ENCODE measurements around the gene RETREG3. TPM values are rescaled to one million over a fixed set of nuclear protein-coding genes. Genes with fewer than 3 reads are reported as not detected.

The RETREG3 gene
- total RNA-seq, 1 experiment from 2014 or later, result 38.5 TPM

DNA sequence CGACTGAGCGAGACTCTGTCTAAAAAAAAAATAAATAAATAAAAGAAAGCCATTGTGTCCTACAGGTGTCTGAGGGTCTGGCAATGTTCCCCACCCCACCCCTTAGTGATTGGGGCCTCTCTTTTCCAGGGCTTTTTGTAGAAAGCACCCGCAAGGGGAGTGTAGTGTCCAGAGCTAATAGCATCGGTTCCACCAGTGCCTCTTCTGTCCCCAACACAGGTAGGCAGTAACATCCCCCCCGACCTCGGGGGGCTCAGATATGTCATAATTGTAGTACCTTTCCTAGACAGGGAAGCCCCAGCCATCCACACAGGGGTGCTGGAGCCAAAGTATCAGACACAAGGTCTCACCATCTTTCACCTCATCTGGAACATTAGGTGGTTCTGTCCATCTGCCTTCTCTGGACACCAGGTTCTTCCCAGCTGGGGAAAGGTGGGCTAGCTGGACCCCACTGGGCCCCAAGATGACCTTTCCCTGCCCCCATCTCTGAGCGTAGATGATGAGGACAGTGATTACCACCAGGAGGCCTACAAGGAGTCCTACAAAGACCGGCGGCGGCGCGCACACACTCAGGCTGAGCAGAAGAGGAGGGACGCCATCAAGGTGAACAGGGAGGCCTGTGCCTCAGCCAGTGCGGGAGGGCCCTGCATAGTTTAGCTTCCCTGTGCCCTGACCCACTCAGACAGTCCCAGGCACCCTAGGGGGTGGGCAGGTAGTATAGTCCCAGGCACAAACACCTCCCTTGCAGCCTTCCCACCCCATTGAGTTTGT, 40.6 kb downstream of the RETREG3 start:
- BruUV-seq (replicated peaks), result no TSS peak
- ChIA-PET RAD21 (ENCODE audit: low non-redundant PET in 1 of 2, low total read pairs in 2 of 2, uncharacterized antibody in 2 of 2, unreplicated experiment in 2 of 2) (no interaction called here), CTCF (interaction anchor here (1.4 to 1.9 kb wide), 2 partner anchors 8 to 10 kb away, joined by 5 read pairs; partner anchors contain the start of gene PSMC3IP), POLR2A (interaction anchor here (1.2 kb wide), 2 partner anchors 8 to 10 kb away, joined by 3 to 7 read pairs; partner anchors contain the start of gene PSMC3IP)
- Histone ChIP-seq H3K27ac (ENCODE audit: low read depth, low read length) (peak overlapping the region; percentile 16; the same call in 1 of the 2 replicates), H3K9me3 (ENCODE audit: control insufficient read depth in 1 of 2, insufficient read depth in 1 of 2, low read depth in 1 of 2, low read length in 2 of 2) (no peaks in the 10 kb centered on the region), H3K9me2 (ENCODE audit: insufficient read depth) (no peaks in the 10 kb centered on the region), H4K20me1 (ENCODE audit: insufficient read depth) (peaks cover 7% of the 10 kb centered on the region; the same call in 1 of the 2 replicates), H2AFZ (ENCODE audit: low read depth, low read length, poor library complexity, severe bottlenecking) (no peak overlapping the region), H3K27me3 (ENCODE audit: insufficient read depth, low read length) (no peaks in the 10 kb centered on the region), H3K4me3 (replicated peaks in 1 of 2; ENCODE audit: low read depth in 1 of 2, low read length in 2 of 2) (no peak overlapping the region), H3K4me1 (ENCODE audit: control insufficient read depth in 1 of 2, insufficient read depth in 2 of 2, low read length in 2 of 2) (peaks cover 15 to 37% of the 10 kb centered on the region in 2 experiments), H3K79me2 (ENCODE audit: insufficient read depth, low read length) (peaks cover 60% of the 10 kb centered on the region), H3K9ac (ENCODE audit: low read length) (no peak overlapping the region), H3K36me3 (ENCODE audit: control insufficient read depth in 1 of 2, insufficient read depth in 2 of 2, low read length in 2 of 2) (peaks cover 50 to 68% of the 10 kb centered on the region in 2 experiments), H3K4me2 (ENCODE audit: low read length) (peak overlapping the region; percentile 99)
- DNase-seq (ENCODE audit: low read depth, low spot score) (no peak), ATAC-seq (no peak)
- TF ChIP-seq EGR1 (IDR thresholded peaks at IDR 0.05; ENCODE audit: low read depth), result no peak
- no peak for TF ChIP-seq RAD21 (IDR thresholded peaks at IDR 0.05; ENCODE audit: low read depth)
- no peak for TF ChIP-seq SP1 (IDR thresholded peaks at IDR 0.05; ENCODE audit: low read depth)
- TF ChIP-seq EZH2 (IDR thresholded peaks at IDR 0.05), result no peak
- TF ChIP-seq, protein P1, sequence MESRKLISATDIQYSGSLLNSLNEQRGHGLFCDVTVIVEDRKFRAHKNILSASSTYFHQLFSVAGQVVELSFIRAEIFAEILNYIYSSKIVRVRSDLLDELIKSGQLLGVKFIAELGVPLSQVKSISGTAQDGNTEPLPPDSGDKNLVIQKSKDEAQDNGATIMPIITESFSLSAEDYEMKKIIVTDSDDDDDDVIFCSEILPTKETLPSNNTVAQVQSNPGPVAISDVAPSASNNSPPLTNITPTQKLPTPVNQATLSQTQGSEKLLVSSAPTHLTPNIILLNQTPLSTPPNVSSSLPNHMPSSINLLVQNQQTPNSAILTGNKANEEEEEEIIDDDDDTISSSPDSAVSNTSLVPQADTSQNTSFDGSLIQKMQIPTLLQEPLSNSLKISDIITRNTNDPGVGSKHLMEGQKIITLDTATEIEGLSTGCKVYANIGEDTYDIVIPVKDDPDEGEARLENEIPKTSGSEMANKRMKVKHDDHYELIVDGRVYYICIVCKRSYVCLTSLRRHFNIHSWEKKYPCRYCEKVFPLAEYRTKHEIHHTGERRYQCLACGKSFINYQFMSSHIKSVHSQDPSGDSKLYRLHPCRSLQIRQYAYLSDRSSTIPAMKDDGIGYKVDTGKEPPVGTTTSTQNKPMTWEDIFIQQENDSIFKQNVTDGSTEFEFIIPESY (IDR thresholded peaks at IDR 0.05; ENCODE audit: extremely low read depth, insufficient replicate concordance, low read length), result no peak
- TF ChIP-seq JUND (IDR thresholded peaks at IDR 0.05), result no peak
- TF ChIP-seq, protein P2, sequence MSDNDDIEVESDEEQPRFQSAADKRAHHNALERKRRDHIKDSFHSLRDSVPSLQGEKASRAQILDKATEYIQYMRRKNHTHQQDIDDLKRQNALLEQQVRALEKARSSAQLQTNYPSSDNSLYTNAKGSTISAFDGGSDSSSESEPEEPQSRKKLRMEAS (IDR thresholded peaks at IDR 0.05), result no peak
- TF ChIP-seq, protein P3, sequence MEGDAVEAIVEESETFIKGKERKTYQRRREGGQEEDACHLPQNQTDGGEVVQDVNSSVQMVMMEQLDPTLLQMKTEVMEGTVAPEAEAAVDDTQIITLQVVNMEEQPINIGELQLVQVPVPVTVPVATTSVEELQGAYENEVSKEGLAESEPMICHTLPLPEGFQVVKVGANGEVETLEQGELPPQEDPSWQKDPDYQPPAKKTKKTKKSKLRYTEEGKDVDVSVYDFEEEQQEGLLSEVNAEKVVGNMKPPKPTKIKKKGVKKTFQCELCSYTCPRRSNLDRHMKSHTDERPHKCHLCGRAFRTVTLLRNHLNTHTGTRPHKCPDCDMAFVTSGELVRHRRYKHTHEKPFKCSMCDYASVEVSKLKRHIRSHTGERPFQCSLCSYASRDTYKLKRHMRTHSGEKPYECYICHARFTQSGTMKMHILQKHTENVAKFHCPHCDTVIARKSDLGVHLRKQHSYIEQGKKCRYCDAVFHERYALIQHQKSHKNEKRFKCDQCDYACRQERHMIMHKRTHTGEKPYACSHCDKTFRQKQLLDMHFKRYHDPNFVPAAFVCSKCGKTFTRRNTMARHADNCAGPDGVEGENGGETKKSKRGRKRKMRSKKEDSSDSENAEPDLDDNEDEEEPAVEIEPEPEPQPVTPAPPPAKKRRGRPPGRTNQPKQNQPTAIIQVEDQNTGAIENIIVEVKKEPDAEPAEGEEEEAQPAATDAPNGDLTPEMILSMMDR (IDR thresholded peaks at IDR 0.05 in 2 of 3, conservative IDR thresholded peaks at IDR 0.05 in 1 of 3; ENCODE audit: borderline replicate concordance in 1 of 3, insufficient read depth in 1 of 3, low read depth in 2 of 3, low read length in 2 of 3), result no peak
- intact Hi-C loops (cut with micrococcal nuclease), result no loop called here
